Measurements from ENCODE around the gene GRK2.

DNA sequence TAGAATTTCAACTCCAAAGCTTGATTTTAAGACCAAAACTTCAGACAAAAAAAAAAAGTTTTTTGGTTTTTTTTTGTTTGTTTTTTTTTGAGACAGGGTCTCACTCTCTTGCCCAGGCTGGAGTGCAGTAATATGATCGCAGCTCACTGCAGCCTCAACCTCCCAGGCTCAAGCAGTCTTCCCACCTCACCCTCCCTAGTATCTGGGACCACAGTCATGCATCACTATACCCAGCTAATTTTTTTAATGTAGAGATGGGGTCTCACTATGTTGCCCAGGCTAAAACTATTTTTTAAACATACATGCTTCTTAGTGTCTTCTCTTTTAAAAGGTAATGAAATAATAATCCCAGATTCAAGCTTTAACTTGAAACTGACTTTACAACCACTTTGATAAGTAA, 35.4 kb upstream of the GRK2 start:
- no peak for TF ChIP-seq POLR2A (IDR thresholded peaks at IDR 0.05)
- TF ChIP-seq, protein P1, sequence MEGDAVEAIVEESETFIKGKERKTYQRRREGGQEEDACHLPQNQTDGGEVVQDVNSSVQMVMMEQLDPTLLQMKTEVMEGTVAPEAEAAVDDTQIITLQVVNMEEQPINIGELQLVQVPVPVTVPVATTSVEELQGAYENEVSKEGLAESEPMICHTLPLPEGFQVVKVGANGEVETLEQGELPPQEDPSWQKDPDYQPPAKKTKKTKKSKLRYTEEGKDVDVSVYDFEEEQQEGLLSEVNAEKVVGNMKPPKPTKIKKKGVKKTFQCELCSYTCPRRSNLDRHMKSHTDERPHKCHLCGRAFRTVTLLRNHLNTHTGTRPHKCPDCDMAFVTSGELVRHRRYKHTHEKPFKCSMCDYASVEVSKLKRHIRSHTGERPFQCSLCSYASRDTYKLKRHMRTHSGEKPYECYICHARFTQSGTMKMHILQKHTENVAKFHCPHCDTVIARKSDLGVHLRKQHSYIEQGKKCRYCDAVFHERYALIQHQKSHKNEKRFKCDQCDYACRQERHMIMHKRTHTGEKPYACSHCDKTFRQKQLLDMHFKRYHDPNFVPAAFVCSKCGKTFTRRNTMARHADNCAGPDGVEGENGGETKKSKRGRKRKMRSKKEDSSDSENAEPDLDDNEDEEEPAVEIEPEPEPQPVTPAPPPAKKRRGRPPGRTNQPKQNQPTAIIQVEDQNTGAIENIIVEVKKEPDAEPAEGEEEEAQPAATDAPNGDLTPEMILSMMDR (IDR thresholded peaks at IDR 0.05): no peak

Data from testis (tissue), 2 donors.